Fibroblast of gingiva (primary cell): ENCODE results near the gene MAP1A.
A peak's percentile ranks its signal among the peaks of the same experiment; 100 is the strongest.

ENCODE experiments used
- DNase-seq: peaks from one replicate; pipeline ENCODE4 v3.0.0-alpha.2; 2011; ENCODE audit warnings: low read depth

The MAP1A gene

GRCh38 chr15:43511012-43511885 lies 6.2 kb upstream of the MAP1A start:
- no peak for DNase-seq

GRCh38 chr15:43513550-43513949 lies 3.9 kb upstream of the MAP1A start:
- no peak for DNase-seq

GRCh38 chr15:43514241-43515057 lies 3.0 kb upstream of the MAP1A start:
- no peak for DNase-seq

- DNase-seq, result no peak
Observed at GRCh38 chr15:43515741-43516140, 1.7 kb upstream of the MAP1A start.

- peak; percentile 58 for DNase-seq
Observed at GRCh38 chr15:43516185-43516584, 1.2 kb upstream of the MAP1A start.

- peak; percentile 54 for DNase-seq
Observed at GRCh38 chr15:43516801-43517353, 531 bp upstream of the MAP1A start.

- DNase-seq, result peak; percentile 37
Observed at GRCh38 chr15:43518197-43518761, 871 bp downstream of the MAP1A start.

GRCh38 chr15:43519196-43519595 lies 1.8 kb downstream of the MAP1A start:
- DNase-seq, result no peak

- no peak for DNase-seq
Observed at GRCh38 chr15:43520138-43520537, 2.7 kb downstream of the MAP1A start.

GRCh38 chr15:43521419-43521818 lies 4.0 kb downstream of the MAP1A start:
- DNase-seq, result no peak

- no peak for DNase-seq
Observed at GRCh38 chr15:43522247-43522646, 4.8 kb downstream of the MAP1A start.

- DNase-seq, result no peak
Observed at GRCh38 chr15:43523646-43524045, 6.2 kb downstream of the MAP1A start.

GRCh38 chr15:43524254-43524845 lies 6.9 kb downstream of the MAP1A start:
- DNase-seq, result no peak

- no peak for DNase-seq
Observed at GRCh38 chr15:43525131-43525530, 7.7 kb downstream of the MAP1A start.

GRCh38 chr15:43526261-43526930 lies 9.0 kb downstream of the MAP1A start:
- DNase-seq, result no peak

- DNase-seq, result no peak
Observed at GRCh38 chr15:43527016-43527801, 9.8 kb downstream of the MAP1A start.

- no peak for DNase-seq
Observed at GRCh38 chr15:43527802-43528541, 10.6 kb downstream of the MAP1A start.

GRCh38 chr15:43528542-43529007 lies 11.2 kb downstream of the MAP1A start:
- no peak for DNase-seq

GRCh38 chr15:43529141-43529540 lies 11.7 kb downstream of the MAP1A start:
- DNase-seq, result no peak
